ENCODE measurements around the gene RAB11FIP4. TPM values are rescaled to one million over a fixed set of nuclear protein-coding genes. Genes with fewer than 3 reads are reported as not detected.

The RAB11FIP4 gene
- total RNA-seq, 1 experiment from 2014 or later: 5.3 TPM

- no peak for DNase-seq
- Histone ChIP-seq H3K4me3 (no peak overlapping the region), H3K27me3 (no peaks in the 10 kb centered on the region), H3K9me3 (no peaks in the 10 kb centered on the region), H3K36me3 (no peaks in the 10 kb centered on the region)
These were observed 5.9 kb downstream of the RAB11FIP4 start for GRCh38 chr17:31397256-31397939.

- Histone ChIP-seq H3K27me3 (no peaks in the 10 kb centered on the region), H3K36me3 (no peaks in the 10 kb centered on the region), H3K9me3 (no peaks in the 10 kb centered on the region), H3K4me3 (no peak overlapping the region)
- DNase-seq: no peak
These were observed 7.2 kb downstream of the RAB11FIP4 start for GRCh38 chr17:31398381-31399311.

- H3K4me3 ChIP-seq: no peak overlapping the region
- DNase-seq: no peak
- no peaks in the 10 kb centered on the region for H3K27me3 ChIP-seq
- no peaks in the 10 kb centered on the region for H3K36me3 ChIP-seq
- no peaks in the 10 kb centered on the region for H3K9me3 ChIP-seq
These were observed 9.0 kb downstream of the RAB11FIP4 start for GRCh38 chr17:31400481-31400950.

GRCh38 chr17:31401456-31402254 lies 10.2 kb downstream of the RAB11FIP4 start:
- no peaks in the 10 kb centered on the region for H3K36me3 ChIP-seq
- no peaks in the 10 kb centered on the region for H3K27me3 ChIP-seq
- no peak overlapping the region for H3K4me3 ChIP-seq
- no peaks in the 10 kb centered on the region for H3K9me3 ChIP-seq
- DNase-seq: no peak

GRCh38 chr17:31404028-31404949 lies 12.8 kb downstream of the RAB11FIP4 start:
- H3K27me3 ChIP-seq: no peaks in the 10 kb centered on the region; the same call in 1 of the 2 replicates
- no peak for DNase-seq
- H3K36me3 ChIP-seq: no peaks in the 10 kb centered on the region
- H3K9me3 ChIP-seq: no peaks in the 10 kb centered on the region
- no peak overlapping the region for H3K4me3 ChIP-seq

- H3K36me3 ChIP-seq: no peaks in the 10 kb centered on the region
These were observed 14.5 kb downstream of the RAB11FIP4 start for GRCh38 chr17:31405890-31406371.

GRCh38 chr17:31408586-31408985 lies 17.1 kb downstream of the RAB11FIP4 start:
- H3K4me3 ChIP-seq: no peak overlapping the region
- no peaks in the 10 kb centered on the region for H3K9me3 ChIP-seq
- no peaks in the 10 kb centered on the region; the same call in 1 of the 2 replicates for H3K27me3 ChIP-seq
- no peak for DNase-seq
- H3K36me3 ChIP-seq: no peaks in the 10 kb centered on the region

More at GRCh38 chr17:31405890-31406371, 14.5 kb downstream of the RAB11FIP4 start:
- no peak for DNase-seq
- Histone ChIP-seq H3K9me3 (no peaks in the 10 kb centered on the region), H3K4me3 (no peak overlapping the region), H3K27me3 (no peaks in the 10 kb centered on the region; the same call in 1 of the 2 replicates)

GRCh38 chr17:31411707-31412285 lies 20.3 kb downstream of the RAB11FIP4 start:
- Histone ChIP-seq H3K9me3 (no peaks in the 10 kb centered on the region), H3K27me3 (no peaks in the 10 kb centered on the region; the same call in 1 of the 2 replicates), H3K4me3 (no peak overlapping the region), H3K36me3 (no peaks in the 10 kb centered on the region)
- no peak for DNase-seq

GRCh38 chr17:31412511-31412910 lies 21.0 kb downstream of the RAB11FIP4 start:
- Histone ChIP-seq H3K4me3 (no peak overlapping the region), H3K27me3 (no peaks in the 10 kb centered on the region; the same call in 1 of the 2 replicates), H3K9me3 (no peaks in the 10 kb centered on the region), H3K36me3 (no peaks in the 10 kb centered on the region)
- no peak for DNase-seq

GRCh38 chr17:31413081-31413799 lies 21.8 kb downstream of the RAB11FIP4 start:
- H3K36me3 ChIP-seq: no peaks in the 10 kb centered on the region
- no peak for DNase-seq

GRCh38 chr17:31413874-31414549 lies 22.5 kb downstream of the RAB11FIP4 start:
- no peaks in the 10 kb centered on the region for H3K36me3 ChIP-seq
- DNase-seq: peak; percentile 54
- H3K9me3 ChIP-seq: no peaks in the 10 kb centered on the region
- H3K27me3 ChIP-seq: no peaks in the 10 kb centered on the region
- no peak overlapping the region for H3K4me3 ChIP-seq

More at GRCh38 chr17:31413081-31413799, 21.8 kb downstream of the RAB11FIP4 start:
- Histone ChIP-seq H3K27me3 (no peaks in the 10 kb centered on the region), H3K9me3 (no peaks in the 10 kb centered on the region), H3K4me3 (no peak overlapping the region)

GRCh38 chr17:31414550-31414918 lies 23.1 kb downstream of the RAB11FIP4 start:
- Histone ChIP-seq H3K27me3 (no peaks in the 10 kb centered on the region), H3K9me3 (no peaks in the 10 kb centered on the region), H3K4me3 (no peak overlapping the region)

GRCh38 chr17:31415004-31415454 lies 23.6 kb downstream of the RAB11FIP4 start:
- Histone ChIP-seq H3K9me3 (no peaks in the 10 kb centered on the region), H3K4me3 (no peak overlapping the region), H3K27me3 (no peaks in the 10 kb centered on the region), H3K36me3 (no peaks in the 10 kb centered on the region)
- DNase-seq: no peak

More at GRCh38 chr17:31414550-31414918, 23.1 kb downstream of the RAB11FIP4 start:
- no peaks in the 10 kb centered on the region for H3K36me3 ChIP-seq
- no peak for DNase-seq
